SK-N-SH (cell line): Measurements from ENCODE around the gene MRPS22. TPM values are rescaled to one million over a fixed set of nuclear protein-coding genes. Genes with fewer than 3 reads are reported as not detected.

Experiments used
- CTCF ChIA-PET: fragments of 300-600, 350-600 bp; formaldehyde crosslinking; extraction: SDS; loops from one replicate; lab custom pipeline; 2021; lab: Yijun Ruan, JAX
- POLR2A ChIA-PET: fragments of 350-600 bp; sonication (Branson Sonifier 250); formaldehyde crosslinking; extraction: SDS; loops from one replicate; lab custom pipeline; 2020; ENCODE audit warnings: antibody characterized with exemption, inconsistent platforms; lab: Yijun Ruan, JAX
- DNase-seq: peaks from one replicate; pipeline ENCODE4 v3.0.0; 2012
- H2AFZ ChIP-seq: fragments of 200-600 bp; sonication (generic); 2 replicates; pipeline ENCODE4 v1.8.1; 2016; ENCODE audit warnings: antibody characterized with exemption, mild to moderate bottlenecking, low read depth
- H3F3A ChIP-seq: fragments of 200-600 bp; sonication (generic); replicated peaks from 2 replicates; pipeline ENCODE3; 2016; ENCODE audit warnings: antibody characterized with exemption, mild to moderate bottlenecking; ENCODE audit not compliant: insufficient read depth
- H3K27ac ChIP-seq, 2 experiments: fragments of 200-500 bp in 1 of 2; fragments of 200-600 bp in 1 of 2; sonication (Bioruptor generic) in 1 of 2; sonication (generic), shearing (Covaris generic) in 1 of 2; 2 replicates each; pipeline versions ENCODE4 v1.5.1 to v1.6.1; 2014 to 2016; ENCODE audit warnings: low read depth in 2 of 2, inconsistent platforms in 1 of 2, low read length in 1 of 2, mild to moderate bottlenecking in 1 of 2, mixed read lengths in 1 of 2
- H3K27me3 ChIP-seq: fragments of 200-600 bp; sonication (generic), shearing (Covaris generic); 2 replicates; pipeline ENCODE4 v1.6.1; 2016; ENCODE audit warnings: mixed run types; ENCODE audit not compliant: insufficient read depth
- H3K36me3 ChIP-seq, 2 experiments: fragments of 200-500 bp in 1 of 2; fragments of 200-600 bp in 1 of 2; sonication (Bioruptor generic) in 1 of 2; sonication (generic) in 1 of 2; replicated peaks in 1 of 2; 2 replicates each; pipeline versions ENCODE3 to v1.5.1; 2014 to 2016; ENCODE audit warnings: low read length in 1 of 2, mild to moderate bottlenecking in 1 of 2; ENCODE audit not compliant: insufficient read depth in 2 of 2, control insufficient read depth in 1 of 2
- H3K4me1 ChIP-seq, 2 experiments: fragments of 200-500 bp in 1 of 2; fragments of 200-600 bp in 1 of 2; sonication (Bioruptor generic) in 1 of 2; sonication (generic), shearing (Covaris generic) in 1 of 2; 2 replicates each; pipeline versions ENCODE4 v1.5.1 to v1.6.1; 2014 to 2016; ENCODE audit warnings: low read depth in 1 of 2, low read length in 1 of 2, mixed run types in 1 of 2; ENCODE audit not compliant: insufficient read depth in 2 of 2, control insufficient read depth in 1 of 2
- H3K4me2 ChIP-seq: fragments of 200-600 bp; sonication (generic), shearing (Covaris generic); 2 replicates; pipeline ENCODE4 v1.6.1; 2017; ENCODE audit warnings: mixed run types
- H3K4me3 ChIP-seq, 2 experiments: fragments of 200-500 bp in 1 of 2; fragments of 200-600 bp in 1 of 2; sonication (Bioruptor generic) in 1 of 2; sonication (generic), shearing (Covaris generic) in 1 of 2; 2 replicates each; pipeline versions ENCODE4 v1.5.1 to v1.8.1; 2014 to 2016; ENCODE audit warnings: low read depth in 2 of 2, inconsistent platforms in 1 of 2, low read length in 1 of 2, mild to moderate bottlenecking in 1 of 2, mixed read lengths in 1 of 2, moderate library complexity in 1 of 2
- H3K79me2 ChIP-seq: fragments of 200-600 bp; sonication (generic); 2 replicates; pipeline ENCODE4 v1.8.1; 2017; ENCODE audit warnings: mild to moderate bottlenecking; ENCODE audit not compliant: insufficient read depth
- H3K9ac ChIP-seq: fragments of 200-600 bp; sonication (generic); 2 replicates; pipeline ENCODE4 v1.6.1; 2017; ENCODE audit warnings: mixed run types
- H3K9me2 ChIP-seq: fragments of 200-600 bp; sonication (generic); 2 replicates; pipeline ENCODE4 v1.6.1; 2017; ENCODE audit warnings: mixed run types
- H3K9me3 ChIP-seq: fragments of 200-600 bp; sonication (generic); 2 replicates; pipeline ENCODE4 v1.6.1; 2017; ENCODE audit warnings: mixed run types, mild to moderate bottlenecking, moderate library complexity
- H4K20me1 ChIP-seq: fragments of 200-600 bp; sonication (generic); 2 replicates; pipeline ENCODE4 v1.6.1; 2017; ENCODE audit warnings: mild to moderate bottlenecking, mixed run types; ENCODE audit not compliant: insufficient read depth
- CTCF ChIP-seq: fragments of 200-600 bp; sonication (generic); IDR thresholded peaks from 2 replicates; pipeline ENCODE4 v1.6.1; 2017; ENCODE audit warnings: antibody characterized with exemption, mild to moderate bottlenecking, moderate library complexity
- ELF1 ChIP-seq: IDR thresholded peaks from 2 replicates; pipeline ENCODE4 v1.4.0; 2012
- EP300 ChIP-seq, 2 experiments: IDR thresholded peaks; 2 replicates each; pipeline versions ENCODE4 v1.4.0 to v1.6.1; 2012; ENCODE audit warnings: borderline replicate concordance in 1 of 2, low read depth in 1 of 2, low read length in 1 of 2
- FOSL2 ChIP-seq: IDR thresholded peaks from 2 replicates; pipeline ENCODE4 v1.4.0; 2012; ENCODE audit warnings: low read depth, mild to moderate bottlenecking, moderate library complexity, borderline replicate concordance
- FOXM1 ChIP-seq: IDR thresholded peaks from 2 replicates; pipeline ENCODE4 v1.4.0; 2012; ENCODE audit warnings: low read depth, mild to moderate bottlenecking
- GABPA ChIP-seq: IDR thresholded peaks from 2 replicates; pipeline ENCODE4 v1.4.0; 2012; ENCODE audit warnings: low read depth, mild to moderate bottlenecking
- GATA2 ChIP-seq: sonication (generic); formaldehyde crosslinking; IDR thresholded peaks from 2 replicates; pipeline ENCODE4 v1.5.0; 2020; ENCODE audit warnings: mild to moderate bottlenecking, missing genetic modification reagents
- JUND ChIP-seq: IDR thresholded peaks from 2 replicates; pipeline ENCODE4 v1.4.0; 2012
- MAX ChIP-seq: IDR thresholded peaks from 2 replicates; pipeline ENCODE4 v1.4.0; 2012; ENCODE audit warnings: low read depth
- NFIC ChIP-seq: IDR thresholded peaks from 2 replicates; pipeline ENCODE4 v1.4.0; 2012; ENCODE audit warnings: borderline replicate concordance
- NRF1 ChIP-seq: IDR thresholded peaks from 2 replicates; pipeline ENCODE4 v1.6.1; 2012; ENCODE audit warnings: low read depth, mild to moderate bottlenecking, low read length
- RAD21 ChIP-seq: IDR thresholded peaks from 2 replicates; pipeline ENCODE4 v1.6.1; 2012; ENCODE audit warnings: mild to moderate bottlenecking, low read length
- RFX5 ChIP-seq: IDR thresholded peaks from 2 replicates; pipeline ENCODE4 v1.6.1; 2012; ENCODE audit warnings: mild to moderate bottlenecking, improper control_type of control experiment, low read length
- RXRA ChIP-seq: IDR thresholded peaks from 2 replicates; pipeline ENCODE4 v1.4.0; 2012; ENCODE audit warnings: low read depth, mild to moderate bottlenecking, borderline replicate concordance
- SIN3A ChIP-seq: IDR thresholded peaks from 2 replicates; pipeline ENCODE4 v1.6.1; 2012; ENCODE audit warnings: low read depth, mild to moderate bottlenecking, low read length, moderate library complexity, borderline replicate concordance
- SMC3 ChIP-seq: IDR thresholded peaks from 2 replicates; pipeline ENCODE4 v1.6.1; 2012; ENCODE audit warnings: low read depth, low read length, improper control_type of control experiment
- TAF1 ChIP-seq: IDR thresholded peaks from 2 replicates; pipeline ENCODE4 v1.6.1; 2012; ENCODE audit warnings: low read depth, mild to moderate bottlenecking, low read length, moderate library complexity, borderline replicate concordance
- TCF12 ChIP-seq: IDR thresholded peaks from 2 replicates; pipeline ENCODE4 v1.4.0; 2012
- YY1 ChIP-seq: IDR thresholded peaks from 2 replicates; pipeline ENCODE4 v1.4.0; 2012; ENCODE audit warnings: low read depth, mild to moderate bottlenecking
- WGBS: methylation state at CpG from one replicate; pipeline ENCODE4 v1.1.6; 2017; ENCODE audit warnings: low lambda C conversion rate; 5-methylcytosine and 5-hydroxymethylcytosine counted together
- polyA plus RNA-seq, 3 experiments: library from polyadenylated mRNA; depleted of rRNA; stranded (reverse); fragments of >200 nt; gene quantifications; 2 replicates each; pipeline ENCODE4 v1.2.3, GENCODE V29; 2012

MRPS22 gene
- polyA plus RNA-seq, 1 of the 3 experiments (the other 2 are of a cell fraction): 50.6 TPM

GRCh38 chr3:139319428-139320402 lies 24.1 kb upstream of the MRPS22 start:
- POLR2A ChIA-PET: interaction anchor here (0.7 kb wide), 1 partner anchor 16 kb away, joined by 3 read pairs; no protein-coding TSS in a partner anchor
- WGBS: 90% methylated on average over 5 of the region's 10 CpGs
- no peak overlapping the region for H2AFZ ChIP-seq
- H3K9me2 ChIP-seq: no peaks in the 10 kb centered on the region
- DNase-seq: peak; percentile 51
- H3K27ac ChIP-seq: no peak overlapping the region
- H3K4me2 ChIP-seq: no peak overlapping the region
- H3K4me1 ChIP-seq: peaks cover 0 to 13% of the 10 kb centered on the region in 2 experiments; a peak in 1 of 4 replicates
- no peaks in the 10 kb centered on the region for H3F3A ChIP-seq
- peak; percentile 49 for TF ChIP-seq CTCF
- 0 out of 2 replicates have a peak, but pooled peaks have one; percentile 12 for TF ChIP-seq SMC3
- no peak for TF ChIP-seq YY1
- H3K27me3 ChIP-seq: no peaks in the 10 kb centered on the region
- no peaks in the 10 kb centered on the region for H3K79me2 ChIP-seq
- no peaks in the 10 kb centered on the region for H3K9me3 ChIP-seq
- no peak overlapping the region for H3K9ac ChIP-seq
- no peak overlapping the region for H3K4me3 ChIP-seq
- no peaks in the 10 kb centered on the region for H3K36me3 ChIP-seq
- H4K20me1 ChIP-seq: no peaks in the 10 kb centered on the region
- CTCF ChIA-PET: interaction anchor here (0.9 to 8.6 kb wide), 19 partner anchors 9 to 396 kb away, joined by 3 to 83 read pairs (median 6); no protein-coding TSS in a partner anchor

GRCh38 chr3:139320551-139321309 lies 23.1 kb upstream of the MRPS22 start:
- no peaks in the 10 kb centered on the region for H3K9me3 ChIP-seq
- H3K4me3 ChIP-seq: no peak overlapping the region
- H3K4me1 ChIP-seq: peaks cover 0 to 13% of the 10 kb centered on the region in 2 experiments; a peak in 1 of 4 replicates
- no peaks in the 10 kb centered on the region for H3K79me2 ChIP-seq
- no peak overlapping the region for H3K4me2 ChIP-seq
- TF ChIP-seq RAD21: no peak
- TF ChIP-seq JUND: no peak
- no peak for TF ChIP-seq FOSL2
- no peak for TF ChIP-seq FOXM1
- TF ChIP-seq RXRA: no peak
- TF ChIP-seq SIN3A: no peak
- TF ChIP-seq RFX5: no peak
- TF ChIP-seq GABPA: no peak
- TF ChIP-seq TCF12: no peak
- TF ChIP-seq ELF1: no peak
- TF ChIP-seq TAF1: no peak
- TF ChIP-seq MAX: no peak
- no peak for TF ChIP-seq NRF1
- no peak for TF ChIP-seq CTCF
- TF ChIP-seq NFIC: no peak
- TF ChIP-seq GATA2 (CRISPR knock-in tag): no peak
- no peak for TF ChIP-seq EP300 (IDR thresholded peaks at IDR 0.05; ENCODE audit: borderline replicate concordance in 1 of 2, low read depth in 1 of 2, low read length in 1 of 2)
- no peak overlapping the region for H2AFZ ChIP-seq
- 91% methylated on average over 8 of the region's 8 CpGs for WGBS
- no peaks in the 10 kb centered on the region for H3K36me3 ChIP-seq
- no peak for DNase-seq
- ChIA-PET POLR2A (no interaction called here), CTCF (interaction anchor here (1.8 to 8.6 kb wide), 4 partner anchors 9 to 209 kb away, joined by 6 to 83 read pairs (median 48); no protein-coding TSS in a partner anchor)
- no peaks in the 10 kb centered on the region for H3F3A ChIP-seq
- H3K27ac ChIP-seq: no peak overlapping the region
- no peaks in the 10 kb centered on the region for H3K27me3 ChIP-seq
- H3K9me2 ChIP-seq: no peaks in the 10 kb centered on the region
- no peak overlapping the region for H3K9ac ChIP-seq
- H4K20me1 ChIP-seq: no peaks in the 10 kb centered on the region
